Measurements from ENCODE around the gene ZNF236. TPM values are rescaled to one million over a fixed set of nuclear protein-coding genes. Genes with fewer than 3 reads are reported as not detected.

Gene ZNF236
- total RNA-seq, 1 donor from 2014 or later, result 18.4 TPM

GRCh38 chr18:76951456-76952247, 129.3 kb downstream of the ZNF236 start:
- peaks cover 3% of the 10 kb centered on the region for H3K9me3 Mint-ChIP-seq
- no peak for DNase-seq (ENCODE audit: low read depth, low spot score)
- no peak overlapping the region for H3K27ac Mint-ChIP-seq (ENCODE audit: unreplicated experiment)
- H3K4me3 Mint-ChIP-seq, result no peak overlapping the region
- TF ChIP-seq, protein P1, sequence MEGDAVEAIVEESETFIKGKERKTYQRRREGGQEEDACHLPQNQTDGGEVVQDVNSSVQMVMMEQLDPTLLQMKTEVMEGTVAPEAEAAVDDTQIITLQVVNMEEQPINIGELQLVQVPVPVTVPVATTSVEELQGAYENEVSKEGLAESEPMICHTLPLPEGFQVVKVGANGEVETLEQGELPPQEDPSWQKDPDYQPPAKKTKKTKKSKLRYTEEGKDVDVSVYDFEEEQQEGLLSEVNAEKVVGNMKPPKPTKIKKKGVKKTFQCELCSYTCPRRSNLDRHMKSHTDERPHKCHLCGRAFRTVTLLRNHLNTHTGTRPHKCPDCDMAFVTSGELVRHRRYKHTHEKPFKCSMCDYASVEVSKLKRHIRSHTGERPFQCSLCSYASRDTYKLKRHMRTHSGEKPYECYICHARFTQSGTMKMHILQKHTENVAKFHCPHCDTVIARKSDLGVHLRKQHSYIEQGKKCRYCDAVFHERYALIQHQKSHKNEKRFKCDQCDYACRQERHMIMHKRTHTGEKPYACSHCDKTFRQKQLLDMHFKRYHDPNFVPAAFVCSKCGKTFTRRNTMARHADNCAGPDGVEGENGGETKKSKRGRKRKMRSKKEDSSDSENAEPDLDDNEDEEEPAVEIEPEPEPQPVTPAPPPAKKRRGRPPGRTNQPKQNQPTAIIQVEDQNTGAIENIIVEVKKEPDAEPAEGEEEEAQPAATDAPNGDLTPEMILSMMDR (conservative IDR thresholded peaks at IDR 0.05), result no peak
- peaks cover 10% of the 10 kb centered on the region for H3K4me1 Mint-ChIP-seq
- peaks cover 30% of the 10 kb centered on the region for H3K36me3 Mint-ChIP-seq (ENCODE audit: low read depth)
- H3K27me3 Mint-ChIP-seq (ENCODE audit: low read depth), result no peaks in the 10 kb centered on the region

DNA sequence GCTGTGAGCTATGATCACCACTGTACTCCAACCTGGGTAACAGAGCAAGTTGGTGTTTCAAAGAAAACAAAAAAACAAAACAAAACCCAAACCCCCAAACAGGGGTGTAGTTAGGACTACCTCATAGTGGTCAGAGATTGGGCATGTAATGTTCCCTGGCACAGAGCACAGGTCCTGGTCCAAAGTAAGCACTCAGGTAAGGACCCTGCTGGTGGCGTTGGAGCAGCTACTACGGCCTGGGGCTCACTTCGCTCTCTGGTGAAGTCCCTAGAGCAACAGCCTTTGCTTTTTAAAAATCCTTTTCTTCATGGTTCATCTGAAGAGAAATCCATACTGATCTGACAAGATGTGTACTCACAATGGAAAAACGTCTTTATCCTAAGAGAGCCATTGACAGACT, 130.4 kb downstream of the ZNF236 start:
- Mint-ChIP-seq H3K4me3 (no peak overlapping the region), H3K27ac (ENCODE audit: unreplicated experiment) (no peak overlapping the region), H3K36me3 (ENCODE audit: low read depth) (peaks cover 25% of the 10 kb centered on the region), H3K4me1 (peaks cover 10% of the 10 kb centered on the region), H3K27me3 (ENCODE audit: low read depth) (no peaks in the 10 kb centered on the region), H3K9me3 (peaks cover 3% of the 10 kb centered on the region)
- no peak for DNase-seq (ENCODE audit: low read depth, low spot score)
- TF ChIP-seq, protein P1 (conservative IDR thresholded peaks at IDR 0.05), result no peak

GRCh38 chr18:76953156-76953555, 130.8 kb downstream of the ZNF236 start:
- no peak for DNase-seq (ENCODE audit: low read depth, low spot score)
- H3K27ac Mint-ChIP-seq (ENCODE audit: unreplicated experiment), result no peak overlapping the region
- TF ChIP-seq, protein P1 (conservative IDR thresholded peaks at IDR 0.05), result no peak
- peaks cover 3% of the 10 kb centered on the region for H3K9me3 Mint-ChIP-seq
- H3K36me3 Mint-ChIP-seq (ENCODE audit: low read depth), result peaks cover 21% of the 10 kb centered on the region
- no peaks in the 10 kb centered on the region for H3K27me3 Mint-ChIP-seq (ENCODE audit: low read depth)
- no peak overlapping the region for H3K4me3 Mint-ChIP-seq
- H3K4me1 Mint-ChIP-seq, result peaks cover 10% of the 10 kb centered on the region

DNA sequence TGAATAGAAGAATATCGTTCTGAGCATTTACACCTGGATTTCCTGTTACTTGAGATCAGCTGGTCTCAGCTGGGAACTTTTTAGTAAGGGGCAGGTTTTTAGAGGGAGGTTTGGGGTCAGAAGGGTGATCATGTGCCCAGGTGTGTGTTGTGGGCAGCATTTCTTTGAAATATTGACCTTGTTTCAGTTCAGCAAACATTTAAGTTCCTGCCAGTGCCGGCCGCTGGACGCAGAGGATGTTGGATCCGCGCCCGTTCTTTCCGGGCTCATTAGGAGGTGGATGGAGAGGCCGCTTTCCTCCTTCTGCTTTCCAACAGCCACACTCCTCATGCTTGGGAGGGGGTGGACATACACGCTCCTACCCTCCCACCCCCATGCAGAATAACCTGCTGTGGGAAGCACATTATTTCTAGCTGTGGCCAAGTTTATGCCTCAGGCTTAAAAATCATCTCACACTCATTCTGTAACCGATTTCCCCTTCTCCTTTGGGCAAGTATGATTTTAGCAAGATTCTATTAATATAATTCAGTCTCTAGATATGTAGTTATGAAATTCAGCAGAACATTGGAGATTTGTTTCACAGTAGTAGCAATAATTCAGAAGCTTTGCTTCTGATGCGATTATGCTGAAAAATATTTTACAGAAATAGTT, 131.4 kb downstream of the ZNF236 start:
- H3K4me3 Mint-ChIP-seq, result no peak overlapping the region
- no peaks in the 10 kb centered on the region for H3K27me3 Mint-ChIP-seq (ENCODE audit: low read depth)

GRCh38 chr18:76955524-76956170, 133.3 kb downstream of the ZNF236 start:
- Mint-ChIP-seq H3K9me3 (peaks cover under 1% of the 10 kb centered on the region), H3K4me1 (peaks cover 10% of the 10 kb centered on the region), H3K36me3 (ENCODE audit: low read depth) (peaks cover 19% of the 10 kb centered on the region), H3K4me3 (no peak overlapping the region), H3K27ac (ENCODE audit: unreplicated experiment) (no peak overlapping the region), H3K27me3 (ENCODE audit: low read depth) (no peaks in the 10 kb centered on the region)
- TF ChIP-seq, protein P1 (conservative IDR thresholded peaks at IDR 0.05), result no peak
- DNase-seq (ENCODE audit: low read depth, low spot score), result no peak

More for the DNA sequence above, 131.4 kb downstream of the ZNF236 start:
- H3K9me3 Mint-ChIP-seq, result peaks cover 3% of the 10 kb centered on the region
- peaks cover 16% of the 10 kb centered on the region for H3K36me3 Mint-ChIP-seq (ENCODE audit: low read depth)
- no peak overlapping the region for H3K27ac Mint-ChIP-seq (ENCODE audit: unreplicated experiment)
- H3K4me1 Mint-ChIP-seq, result peaks cover 10% of the 10 kb centered on the region
- TF ChIP-seq, protein P1 (conservative IDR thresholded peaks at IDR 0.05), result no peak
- DNase-seq (ENCODE audit: low read depth, low spot score), result no peak
